ENCODE data around the gene TMEM181.
"Not testable (repeated sequence)": the region's sequence is repeated elsewhere in the genome, so short reads cannot be mapped to it uniquely, and the experiment has no call there.

TMEM181 gene

DNA sequence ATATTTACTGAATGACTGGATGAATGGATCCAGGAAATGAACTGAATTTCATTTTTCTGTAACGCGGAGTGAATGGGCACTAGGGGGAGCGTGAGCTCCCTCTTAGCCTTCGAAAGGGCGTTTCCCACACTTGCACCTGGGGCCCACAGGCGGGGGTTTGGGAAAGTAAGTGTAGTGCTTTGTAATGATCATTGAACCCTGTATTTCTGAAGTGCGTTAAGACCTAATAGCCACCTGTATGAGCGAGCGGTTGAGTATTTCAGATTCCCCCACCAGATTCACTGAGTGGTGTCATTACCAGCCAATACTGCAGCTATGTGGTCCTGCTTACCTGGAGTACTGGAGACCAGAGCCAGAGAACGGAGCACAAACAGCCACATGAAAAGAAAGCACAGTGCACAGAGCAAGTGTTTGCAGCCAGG lies 100.5 kb downstream of the TMEM181 start:
- DNase-seq (ENCODE audit: low spot score), result peak; percentile 30

DNA sequence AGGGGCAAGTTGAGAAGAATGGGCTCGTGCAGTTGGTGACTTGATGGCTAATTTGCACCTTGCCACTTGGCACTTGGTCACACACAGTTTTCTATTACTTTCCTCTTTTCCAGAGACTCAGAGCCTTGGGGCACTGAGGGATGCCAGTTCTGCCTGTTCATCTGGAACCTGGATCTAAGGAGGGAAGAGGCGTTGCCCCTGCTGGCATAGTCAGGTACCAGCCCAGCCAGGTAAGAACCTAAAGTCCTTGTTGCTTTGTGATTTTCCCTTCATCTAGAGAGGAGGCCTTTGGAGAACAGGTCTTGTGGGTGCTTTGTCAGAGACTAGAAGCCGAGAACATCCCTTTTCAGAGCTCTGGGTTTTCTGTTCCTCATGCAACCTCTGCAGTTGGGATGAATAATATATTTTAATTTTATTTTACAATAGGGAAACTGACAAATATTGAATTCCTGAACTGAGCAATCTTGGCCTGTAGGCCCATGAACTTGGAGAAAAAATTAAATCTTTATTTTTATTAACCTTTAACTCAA lies 101.3 kb downstream of the TMEM181 start:
- no peak for DNase-seq (ENCODE audit: low spot score)

- DNase-seq (ENCODE audit: low spot score), result no peak
Measured at GRCh38 chr6:158662607-158662953, 102.7 kb downstream of the TMEM181 start.

GRCh38 chr6:158662954-158663624 lies 103.2 kb downstream of the TMEM181 start:
- no peak for DNase-seq (ENCODE audit: low spot score)

DNA sequence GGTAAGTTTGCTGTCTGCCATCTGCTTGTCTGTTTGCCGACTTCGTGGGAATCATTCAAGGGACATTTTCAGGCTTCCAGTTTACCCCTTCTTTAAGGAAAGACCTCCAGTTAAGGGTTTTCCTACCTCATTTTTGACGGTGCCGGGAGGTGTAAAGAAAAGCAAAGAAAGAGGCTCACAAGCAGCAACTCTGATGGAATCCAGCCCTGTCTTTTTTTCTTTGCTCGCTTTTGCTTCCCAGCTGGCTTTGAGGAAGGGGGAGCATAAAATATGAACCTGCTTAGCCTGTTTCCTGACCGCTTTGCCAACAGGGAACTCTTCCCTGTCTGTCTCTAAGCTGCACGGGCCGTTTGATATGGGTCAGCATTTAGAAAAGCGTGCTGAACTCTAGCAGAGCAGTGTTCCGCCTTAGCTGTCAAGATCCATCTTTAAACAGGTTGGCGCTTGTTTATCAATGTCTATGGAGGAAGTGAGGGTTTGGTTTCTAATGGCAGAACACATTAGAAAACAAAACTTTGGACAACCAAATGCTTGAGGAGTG lies 103.8 kb downstream of the TMEM181 start:
- DNase-seq (ENCODE audit: low spot score), result no peak

GRCh38 chr6:158665332-158665731 lies 105.4 kb downstream of the TMEM181 start:
- DNase-seq (ENCODE audit: low spot score), result no peak

DNA sequence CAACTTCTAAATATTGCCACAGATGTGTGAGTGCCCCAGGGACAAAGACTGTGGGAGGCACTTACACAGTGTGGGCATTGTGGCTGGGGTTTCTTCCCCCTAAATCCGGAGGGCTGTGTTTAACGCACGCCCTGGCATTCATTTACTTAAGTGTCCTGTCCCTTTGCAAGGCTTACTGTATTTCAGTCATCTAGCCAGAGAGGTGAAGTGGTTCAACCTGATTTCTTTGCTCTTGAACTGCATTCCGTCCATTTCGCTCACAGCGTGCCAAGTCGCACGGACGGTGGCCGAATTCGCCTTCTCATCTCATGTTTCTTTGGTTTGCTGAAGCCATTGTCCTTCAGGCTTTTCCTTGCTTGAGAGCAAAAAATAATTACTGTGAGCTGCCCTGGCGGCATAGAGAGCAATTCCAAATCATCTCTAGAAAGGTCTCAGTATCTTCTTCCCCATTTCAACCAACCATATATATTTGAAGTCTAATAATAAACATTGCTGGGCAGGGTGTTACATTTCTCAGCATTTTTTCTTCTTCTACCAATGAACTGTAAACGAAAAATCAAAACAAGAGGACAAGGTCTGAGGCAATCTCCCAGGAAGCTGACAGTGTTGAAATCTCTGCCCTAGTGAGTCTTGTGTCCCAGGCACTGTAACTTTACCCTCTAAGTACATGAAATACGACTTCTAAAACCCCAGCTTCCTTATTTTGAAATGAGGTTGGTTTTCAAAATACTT lies 106.9 kb downstream of the TMEM181 start:
- DNase-seq (ENCODE audit: low spot score), result no peak

GRCh38 chr6:158667360-158667981 lies 107.6 kb downstream of the TMEM181 start:
- no peak for DNase-seq (ENCODE audit: low spot score)

- DNase-seq (ENCODE audit: low spot score), result no peak
Measured at GRCh38 chr6:158668707-158669103, 108.8 kb downstream of the TMEM181 start.

- no peak for DNase-seq (ENCODE audit: low spot score)
Measured at GRCh38 chr6:158669145-158670035, 109.5 kb downstream of the TMEM181 start.

DNA sequence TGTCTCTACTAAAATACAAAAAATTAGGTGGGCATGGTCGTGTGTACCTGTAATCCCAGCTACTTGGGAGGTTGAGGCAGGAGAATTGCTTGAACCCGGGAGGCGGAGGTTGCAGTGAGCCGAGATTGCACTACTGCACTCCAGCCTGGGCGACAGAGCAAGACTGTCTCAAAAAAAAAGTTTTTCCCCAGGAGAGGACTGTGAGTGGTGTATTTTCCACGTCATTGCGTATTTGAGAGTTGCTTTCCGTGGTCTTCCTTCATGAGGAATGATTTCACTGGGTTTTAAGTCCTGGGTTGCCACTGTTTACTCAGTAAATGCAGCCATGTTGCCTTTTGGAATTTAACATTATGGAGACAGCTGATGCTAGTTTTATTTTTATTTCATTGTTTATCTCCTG lies 112.2 kb downstream of the TMEM181 start:
- not testable (repeated sequence) for DNase-seq (ENCODE audit: low spot score)

DNA sequence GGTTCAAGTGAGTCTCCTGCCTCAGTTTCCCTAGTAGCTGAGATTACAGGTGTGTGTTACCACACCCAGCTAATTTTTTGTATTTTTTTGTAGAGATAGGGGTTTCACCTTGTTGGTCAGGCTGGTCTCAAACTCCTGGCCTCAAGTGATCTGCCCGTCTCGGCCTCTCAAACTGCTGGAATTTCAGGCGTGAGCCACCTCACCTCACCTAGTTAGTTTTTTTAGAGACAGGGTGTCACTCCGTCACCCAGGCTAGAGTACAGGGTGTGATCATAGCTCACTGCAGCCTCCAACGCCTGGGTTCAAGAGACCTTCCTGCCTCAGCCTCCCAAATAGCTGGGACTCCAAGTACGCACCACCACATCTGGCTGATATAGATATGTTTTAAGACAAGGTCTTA lies 112.8 kb downstream of the TMEM181 start:
- DNase-seq (ENCODE audit: low spot score), result no peak

DNA sequence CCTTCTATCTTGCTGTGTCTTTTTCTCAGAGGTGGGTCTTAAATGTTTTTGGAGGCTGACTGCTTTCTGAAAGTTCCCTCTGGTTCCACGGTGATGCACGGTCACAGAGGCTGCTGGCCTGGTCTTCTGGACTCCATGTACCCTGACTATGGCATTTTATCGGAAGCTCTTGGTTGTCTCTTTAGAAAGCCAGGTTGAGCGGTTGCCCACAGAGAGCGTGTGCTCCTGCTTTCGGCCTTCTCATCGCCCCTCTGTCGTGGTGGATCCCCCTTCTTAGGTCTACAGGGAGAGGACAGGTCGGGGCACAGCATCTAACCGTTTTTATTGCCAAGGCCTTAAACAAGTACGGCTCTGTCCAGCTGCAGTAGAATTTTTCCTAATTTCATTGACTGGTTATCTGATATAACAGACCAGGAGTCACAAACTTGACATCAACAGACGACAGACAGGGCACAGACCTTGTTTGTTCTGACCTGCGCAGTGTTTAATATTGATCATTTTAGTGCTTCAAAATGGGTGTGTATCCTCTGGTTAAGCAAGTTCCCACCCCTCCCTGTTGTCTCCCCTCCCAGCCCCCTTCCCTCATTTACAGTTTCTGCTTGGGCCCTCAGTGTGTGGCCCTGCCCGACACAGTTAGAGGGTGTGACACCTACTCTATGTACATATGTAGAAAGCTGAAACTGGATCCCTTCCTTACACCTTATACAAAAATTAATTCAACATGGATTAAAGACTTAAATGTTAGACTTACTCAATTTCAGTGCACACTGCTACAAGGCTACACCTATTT lies 114.6 kb downstream of the TMEM181 start:
- no peak for DNase-seq (ENCODE audit: low spot score)

- not testable (repeated sequence) for DNase-seq (ENCODE audit: low spot score)
Measured at GRCh38 chr6:158677094-158677493, 117.2 kb downstream of the TMEM181 start.

- DNase-seq (ENCODE audit: low spot score), result no peak
Measured at GRCh38 chr6:158677906-158678578, 118.2 kb downstream of the TMEM181 start.

- DNase-seq (ENCODE audit: low spot score), result no peak
Measured at GRCh38 chr6:158680015-158680414, 120.1 kb downstream of the TMEM181 start.

GRCh38 chr6:158680481-158680880 lies 120.6 kb downstream of the TMEM181 start:
- DNase-seq (ENCODE audit: low spot score), result no peak

GRCh38 chr6:158684311-158684710 lies 124.4 kb downstream of the TMEM181 start:
- no peak for DNase-seq (ENCODE audit: low spot score)

DNA sequence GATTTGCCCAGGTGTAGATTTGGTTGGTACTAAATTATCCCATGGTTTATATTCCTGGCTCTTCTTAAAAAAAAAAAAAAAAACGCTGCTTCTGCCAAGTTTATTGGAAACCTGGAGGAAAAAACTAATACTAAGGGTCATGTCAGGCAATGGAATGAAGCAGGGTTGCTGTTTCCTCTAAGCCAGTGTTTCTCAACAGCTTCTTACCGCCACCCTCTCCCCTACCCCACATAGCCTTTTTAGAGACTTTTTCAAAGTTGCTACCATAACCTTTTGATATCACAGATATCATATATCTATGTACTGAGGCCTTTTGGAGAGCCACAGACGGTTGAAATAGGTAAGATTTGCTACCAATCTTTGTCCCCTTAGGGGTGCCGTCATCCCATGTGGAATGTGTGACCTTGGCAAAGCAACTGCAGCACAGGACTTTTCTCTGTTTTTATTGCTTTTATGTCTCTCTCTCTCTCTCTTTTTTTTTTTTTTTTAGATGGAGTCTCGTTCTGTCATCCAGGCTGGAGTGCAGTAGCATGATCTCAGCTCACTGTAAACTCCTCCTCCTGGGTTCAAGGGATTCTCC lies 124.9 kb downstream of the TMEM181 start:
- no peak for DNase-seq (ENCODE audit: low spot score)

All from hepatic stellate cell (primary cell).